SK-N-SH (cell line): Measurements from ENCODE around the gene RPS6KA2.

Source experiments
- EP300 ChIP-seq, 2 experiments: IDR thresholded peaks; 2 replicates each; pipeline versions ENCODE4 v1.4.0 to v1.6.1; 2012; ENCODE audit warnings: borderline replicate concordance in 1 of 2, low read depth in 1 of 2, low read length in 1 of 2
- EZH2phosphoT487 ChIP-seq: fragments of 200-600 bp; sonication (generic); IDR thresholded peaks from 2 replicates; pipeline ENCODE4 v1.6.1; 2017; ENCODE audit warnings: low read depth, mixed run types, mild to moderate bottlenecking, antibody characterized with exemption, moderate library complexity, borderline replicate concordance
- GATA2 ChIP-seq: sonication (generic); formaldehyde crosslinking; IDR thresholded peaks from 2 replicates; pipeline ENCODE4 v1.5.0; 2020; ENCODE audit warnings: mild to moderate bottlenecking, missing genetic modification reagents
- NRF1 ChIP-seq: IDR thresholded peaks from 2 replicates; pipeline ENCODE4 v1.6.1; 2012; ENCODE audit warnings: low read depth, mild to moderate bottlenecking, low read length
- POLR2AphosphoS5 ChIP-seq: IDR thresholded peaks from 2 replicates; pipeline ENCODE4 v1.6.1; 2012; ENCODE audit warnings: low read depth, low read length
- RAD21 ChIP-seq: IDR thresholded peaks from 2 replicates; pipeline ENCODE4 v1.6.1; 2012; ENCODE audit warnings: mild to moderate bottlenecking, low read length
- RCOR1 ChIP-seq: fragments of 150-350 bp; IDR thresholded peaks from 2 replicates; pipeline ENCODE4 v1.6.1; 2017; ENCODE audit warnings: antibody characterized with exemption, low read length
- RFX5 ChIP-seq: IDR thresholded peaks from 2 replicates; pipeline ENCODE4 v1.6.1; 2012; ENCODE audit warnings: mild to moderate bottlenecking, improper control_type of control experiment, low read length
- SMC3 ChIP-seq: IDR thresholded peaks from 2 replicates; pipeline ENCODE4 v1.6.1; 2012; ENCODE audit warnings: low read depth, low read length, improper control_type of control experiment
- YY1 ChIP-seq: IDR thresholded peaks from 2 replicates; pipeline ENCODE4 v1.4.0; 2012; ENCODE audit warnings: low read depth, mild to moderate bottlenecking
- TF ChIP-seq, protein P1 (sequence below): fragments of 200-600 bp; sonication (generic); IDR thresholded peaks from 2 replicates; pipeline ENCODE4 v1.6.1; 2017; ENCODE audit warnings: antibody characterized with exemption, mild to moderate bottlenecking, moderate library complexity
- TF ChIP-seq, protein P2 (sequence below): fragments of 150-350 bp; IDR thresholded peaks from 2 replicates; pipeline ENCODE4 v1.6.1; 2017; ENCODE audit warnings: antibody characterized with exemption, low read length, low read depth, borderline replicate concordance

DNA sequence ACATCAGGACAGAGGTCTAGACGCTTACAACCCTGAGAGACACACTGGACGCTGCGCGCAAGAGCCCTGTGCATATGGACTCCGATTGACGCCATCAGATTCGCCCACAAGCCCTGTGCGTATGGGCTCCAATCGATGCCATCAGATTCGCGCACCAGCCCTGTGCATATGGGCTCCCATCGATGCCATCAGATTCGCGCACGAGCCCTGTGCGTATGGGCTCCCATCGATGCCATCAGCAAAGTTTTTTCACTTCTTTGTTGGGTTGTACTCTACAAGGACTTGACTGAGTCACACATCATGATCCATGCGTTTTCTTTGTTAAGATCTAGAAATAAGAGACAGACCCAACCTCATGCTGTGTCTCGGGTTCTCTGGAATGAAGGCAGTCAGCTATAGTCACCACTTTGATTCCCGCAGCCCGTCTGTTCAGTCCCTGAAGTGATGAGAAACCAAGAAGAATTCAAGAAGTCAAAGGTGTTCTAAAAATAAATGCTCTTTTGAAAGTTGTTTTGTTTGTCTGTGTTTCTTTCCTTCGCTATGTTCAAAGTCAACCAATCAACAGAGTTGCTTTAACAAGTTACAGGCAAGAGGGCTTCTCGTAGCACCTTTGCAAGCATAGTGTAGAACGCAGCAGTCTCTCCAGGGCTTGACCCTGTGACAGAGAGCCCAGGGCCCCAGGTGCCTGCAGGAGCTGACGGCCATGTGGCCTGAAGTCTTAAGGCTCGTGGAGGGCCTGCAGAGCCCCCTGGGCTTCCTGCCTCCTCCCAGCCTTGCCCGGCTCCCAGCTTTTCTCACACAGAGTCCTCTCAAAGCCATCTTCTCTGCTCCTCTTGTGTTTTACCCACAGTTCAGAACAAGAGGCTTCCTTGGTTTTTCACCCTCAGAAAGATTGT, 7.9 kb downstream of the RPS6KA2 start:
- TF ChIP-seq EP300 (IDR thresholded peaks at IDR 0.05; ENCODE audit: borderline replicate concordance in 1 of 2, low read depth in 1 of 2, low read length in 1 of 2) (peak in 1 of 2 experiments; percentile 43; a peak in 1 of 4 replicates), YY1 (no peak), RAD21 (no peak), POLR2AphosphoS5 (no peak), GATA2 (CRISPR knock-in tag) (no peak), SMC3 (no peak), RFX5 (no peak), RCOR1 (no peak), EZH2phosphoT487 (no peak), NRF1 (no peak)
- TF ChIP-seq, protein P1, sequence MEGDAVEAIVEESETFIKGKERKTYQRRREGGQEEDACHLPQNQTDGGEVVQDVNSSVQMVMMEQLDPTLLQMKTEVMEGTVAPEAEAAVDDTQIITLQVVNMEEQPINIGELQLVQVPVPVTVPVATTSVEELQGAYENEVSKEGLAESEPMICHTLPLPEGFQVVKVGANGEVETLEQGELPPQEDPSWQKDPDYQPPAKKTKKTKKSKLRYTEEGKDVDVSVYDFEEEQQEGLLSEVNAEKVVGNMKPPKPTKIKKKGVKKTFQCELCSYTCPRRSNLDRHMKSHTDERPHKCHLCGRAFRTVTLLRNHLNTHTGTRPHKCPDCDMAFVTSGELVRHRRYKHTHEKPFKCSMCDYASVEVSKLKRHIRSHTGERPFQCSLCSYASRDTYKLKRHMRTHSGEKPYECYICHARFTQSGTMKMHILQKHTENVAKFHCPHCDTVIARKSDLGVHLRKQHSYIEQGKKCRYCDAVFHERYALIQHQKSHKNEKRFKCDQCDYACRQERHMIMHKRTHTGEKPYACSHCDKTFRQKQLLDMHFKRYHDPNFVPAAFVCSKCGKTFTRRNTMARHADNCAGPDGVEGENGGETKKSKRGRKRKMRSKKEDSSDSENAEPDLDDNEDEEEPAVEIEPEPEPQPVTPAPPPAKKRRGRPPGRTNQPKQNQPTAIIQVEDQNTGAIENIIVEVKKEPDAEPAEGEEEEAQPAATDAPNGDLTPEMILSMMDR: no peak
- TF ChIP-seq, protein P2, sequence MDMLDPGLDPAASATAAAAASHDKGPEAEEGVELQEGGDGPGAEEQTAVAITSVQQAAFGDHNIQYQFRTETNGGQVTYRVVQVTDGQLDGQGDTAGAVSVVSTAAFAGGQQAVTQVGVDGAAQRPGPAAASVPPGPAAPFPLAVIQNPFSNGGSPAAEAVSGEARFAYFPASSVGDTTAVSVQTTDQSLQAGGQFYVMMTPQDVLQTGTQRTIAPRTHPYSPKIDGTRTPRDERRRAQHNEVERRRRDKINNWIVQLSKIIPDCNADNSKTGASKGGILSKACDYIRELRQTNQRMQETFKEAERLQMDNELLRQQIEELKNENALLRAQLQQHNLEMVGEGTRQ: no peak
